ENCODE data around the gene RBBP8NL.
"Not testable (repeated sequence)": the region's sequence is repeated elsewhere in the genome, so short reads cannot be mapped to it uniquely, and the experiment has no call there.

Gene RBBP8NL

DNA sequence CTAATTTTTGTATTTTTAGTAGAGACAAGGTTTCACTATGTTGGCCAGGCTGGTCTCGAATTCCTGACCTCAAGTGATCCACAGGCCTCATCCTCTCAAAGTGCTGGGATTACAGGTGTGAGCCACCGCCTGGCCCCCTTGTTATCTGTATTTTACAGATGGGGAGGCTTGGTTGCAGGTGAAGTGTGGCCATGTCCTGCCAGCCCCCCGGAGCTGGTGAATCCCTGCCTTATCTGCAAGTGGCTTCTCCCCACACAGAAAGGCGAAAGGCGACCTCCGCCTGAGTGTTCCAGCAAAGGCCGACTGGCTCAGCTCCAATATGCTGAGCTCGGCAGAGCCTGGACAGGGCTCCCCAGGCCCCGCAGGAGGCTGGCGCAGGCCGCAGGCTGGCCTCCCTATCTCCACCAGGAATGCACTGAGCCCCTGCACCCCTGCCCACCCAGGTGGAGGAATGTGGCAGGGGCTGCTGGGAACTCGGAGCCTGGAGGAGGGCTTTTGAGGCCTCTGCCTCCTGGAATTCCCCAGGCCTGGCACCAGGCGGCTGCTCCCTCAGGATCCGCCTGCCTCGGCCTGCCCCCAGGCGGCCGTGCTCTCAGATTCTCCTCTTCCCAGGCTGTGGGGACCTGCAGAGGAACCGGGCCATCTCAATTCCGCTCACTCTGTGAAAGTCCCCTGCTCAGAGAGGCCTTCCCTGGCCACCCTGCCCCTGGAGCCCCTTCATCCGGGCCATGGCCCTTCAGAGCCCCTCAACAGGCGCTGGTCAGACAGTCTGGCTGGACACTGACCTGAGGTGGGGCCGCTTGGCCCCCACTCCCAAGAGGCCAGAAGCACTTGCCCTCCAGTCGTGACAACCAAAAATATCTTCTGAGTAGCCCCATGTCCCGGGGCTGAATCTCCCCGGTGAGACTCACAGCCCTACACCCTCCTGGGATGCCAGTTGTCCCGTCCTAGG lies 51.0 kb downstream of the RBBP8NL start:
- no peak for DNase-seq (ENCODE audit: low spot score)

- no peak for DNase-seq (ENCODE audit: low spot score)
These were observed 52.8 kb downstream of the RBBP8NL start for GRCh38 chr20:62374331-62375152.

DNA sequence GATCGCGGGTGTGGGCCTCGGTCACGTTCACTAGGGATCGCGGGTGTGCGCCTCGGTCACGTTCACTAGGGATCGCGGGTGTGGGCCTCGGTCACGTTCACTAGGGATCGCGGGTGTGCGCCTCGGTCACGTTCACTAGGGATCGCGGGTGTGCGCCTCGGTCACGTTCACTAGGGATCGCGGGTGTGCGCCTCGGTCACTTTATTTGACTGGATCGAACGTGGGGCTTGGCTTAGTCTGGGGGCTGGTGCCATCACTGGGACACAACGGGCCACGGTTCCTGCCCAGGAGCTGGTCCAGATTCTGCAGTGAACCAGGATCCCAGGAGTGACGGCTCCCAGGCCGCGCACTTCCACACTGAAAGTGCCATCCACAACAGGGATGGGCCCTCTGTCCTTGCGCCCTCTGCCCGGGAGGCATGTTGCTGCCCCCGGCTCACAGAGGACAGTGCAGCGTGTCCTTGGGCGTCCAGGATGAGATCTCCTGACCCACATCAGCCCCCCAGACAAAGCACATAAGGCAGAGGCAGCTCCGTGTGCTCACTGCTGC lies 53.6 kb downstream of the RBBP8NL start:
- not testable (repeated sequence) for DNase-seq (ENCODE audit: low spot score)

- DNase-seq (ENCODE audit: low spot score): no peak
These were observed 55.0 kb downstream of the RBBP8NL start for GRCh38 chr20:62372042-62372993.

- no peak for DNase-seq (ENCODE audit: low spot score)
These were observed 55.7 kb downstream of the RBBP8NL start for GRCh38 chr20:62371588-62372041.

- no peak for DNase-seq (ENCODE audit: low spot score)
These were observed 56.3 kb downstream of the RBBP8NL start for GRCh38 chr20:62370807-62371587.

DNA sequence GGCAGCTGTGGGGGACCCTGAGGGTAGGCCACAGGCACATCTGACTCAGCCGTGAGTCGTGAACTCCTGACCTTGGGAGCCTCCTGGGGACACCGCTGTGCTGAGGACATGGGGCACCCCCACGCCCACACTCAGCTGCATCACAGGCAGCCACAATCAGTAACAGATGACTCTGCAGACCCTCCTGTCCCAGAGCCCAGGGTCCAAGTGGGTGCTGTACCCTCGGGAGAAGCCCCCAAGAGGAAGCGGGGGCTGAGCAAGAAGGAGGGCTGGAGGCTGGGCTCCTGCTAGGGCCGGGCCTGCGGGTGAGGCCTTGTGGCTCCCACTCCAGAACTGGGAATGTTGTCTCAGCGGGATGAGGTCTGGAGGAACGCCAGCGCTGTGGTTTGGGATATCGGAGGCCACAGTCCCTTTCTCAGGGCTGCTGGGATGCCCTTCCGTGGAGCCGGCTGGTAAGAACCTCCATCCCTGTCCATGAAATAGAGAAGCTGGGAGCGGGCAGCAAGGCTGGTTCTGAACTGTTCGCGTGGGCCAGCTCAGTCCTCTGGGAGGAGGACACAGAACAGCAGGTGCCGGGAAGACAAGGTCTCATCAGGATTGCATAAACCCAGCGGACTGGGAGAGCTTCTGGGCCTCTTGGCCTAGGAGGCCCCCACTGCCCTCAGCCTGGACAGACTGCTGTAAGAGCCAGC lies 57.1 kb downstream of the RBBP8NL start:
- DNase-seq (ENCODE audit: low spot score): peak; percentile 96

DNA sequence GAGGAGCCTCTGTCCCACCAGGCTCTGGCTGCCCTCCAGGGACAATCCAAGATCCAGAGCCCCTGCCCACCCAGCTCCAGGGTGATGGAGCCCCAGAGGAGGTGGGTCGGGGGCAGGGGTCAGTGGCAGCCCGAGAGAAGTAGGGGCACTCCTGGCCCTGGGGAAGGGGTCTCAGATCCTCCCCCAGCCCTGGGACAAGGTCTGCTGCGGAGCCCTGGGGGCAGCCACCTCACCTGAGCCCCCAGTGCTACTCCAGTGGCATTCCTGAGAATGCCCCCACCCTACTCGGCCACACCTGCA lies 57.6 kb downstream of the RBBP8NL start:
- DNase-seq (ENCODE audit: low spot score): no peak

GRCh38 chr20:62368976-62369814 lies 58.1 kb downstream of the RBBP8NL start:
- DNase-seq (ENCODE audit: low spot score): peak; percentile 81

DNA sequence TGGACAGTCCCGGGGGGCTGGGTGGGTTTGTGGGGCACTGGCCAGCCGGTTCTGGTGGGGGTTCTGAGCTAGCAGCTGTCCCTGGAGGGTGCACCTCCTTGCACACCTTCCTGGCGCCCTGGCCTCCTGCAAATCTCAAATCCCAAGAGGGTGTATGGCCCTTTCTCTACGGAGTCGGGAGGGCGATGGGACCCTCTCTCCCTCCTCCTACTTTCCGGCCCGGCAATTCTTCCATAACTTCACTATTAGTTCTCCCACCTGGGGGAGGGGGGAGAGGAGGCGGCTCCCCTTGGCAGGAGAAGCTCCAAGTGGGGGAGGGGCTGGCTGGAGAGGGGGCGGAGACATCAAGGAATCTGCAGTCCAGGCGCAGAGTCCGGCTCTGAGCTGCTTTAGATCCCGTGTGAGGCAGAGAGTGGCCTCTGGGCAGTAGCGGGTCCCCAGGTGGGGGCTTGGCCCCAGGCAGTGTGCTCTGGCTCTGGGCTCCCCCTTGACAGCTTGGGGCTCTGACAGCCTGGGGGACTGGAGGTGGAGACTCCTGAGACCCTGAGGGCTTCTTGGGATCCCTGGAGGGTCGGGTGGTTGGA lies 58.9 kb downstream of the RBBP8NL start:
- no peak for DNase-seq (ENCODE audit: low spot score)

DNA sequence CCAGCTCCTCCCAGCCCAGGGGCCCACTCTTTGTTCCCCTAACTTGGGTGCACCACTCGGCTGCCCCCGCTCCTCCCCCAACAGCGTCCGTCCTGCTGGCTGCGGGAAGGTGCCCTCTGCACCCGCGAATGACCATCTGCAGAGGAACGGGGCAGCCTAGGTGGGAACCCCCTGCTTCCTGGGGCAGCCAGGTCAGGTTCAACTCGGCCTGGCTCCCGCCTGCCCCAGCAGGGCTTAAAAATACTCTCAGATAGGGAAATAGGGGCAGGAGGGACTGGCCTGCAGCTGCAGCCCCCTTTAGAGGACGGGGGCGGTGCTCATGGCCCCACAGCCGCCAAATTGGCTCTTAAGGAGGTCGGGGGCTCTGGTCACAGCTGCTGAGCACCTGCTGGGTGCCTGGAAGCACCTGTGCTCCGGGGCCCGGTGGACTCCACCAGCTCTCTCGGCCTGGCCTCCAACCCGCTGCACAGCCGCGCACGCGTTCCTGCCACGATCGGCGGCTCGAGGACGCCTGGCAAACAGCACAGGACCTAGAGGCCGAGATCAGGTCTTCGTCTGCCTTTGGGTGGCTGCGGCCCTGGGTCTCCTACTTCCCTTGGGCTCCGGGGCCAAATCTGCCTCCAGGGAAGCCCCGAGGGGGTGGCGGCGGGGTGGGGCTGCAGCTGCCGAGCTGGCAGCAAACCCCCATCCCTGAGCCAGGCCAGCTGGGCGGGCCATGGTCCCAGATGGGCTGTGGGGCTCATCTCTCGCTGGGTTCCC lies 59.5 kb downstream of the RBBP8NL start:
- DNase-seq (ENCODE audit: low spot score): no peak

GRCh38 chr20:62367136-62367632 lies 60.2 kb downstream of the RBBP8NL start, which contains the start of gene LAMA5:
LAMA5 (minus strand) TSS chr20:62367312; CDS start chr20:62367245, 67 bp downstream.
- DNase-seq (ENCODE audit: low spot score): peak; percentile 75

- no peak for DNase-seq (ENCODE audit: low spot score)
These were observed 60.8 kb downstream of the RBBP8NL start for GRCh38 chr20:62366370-62367135.

DNA sequence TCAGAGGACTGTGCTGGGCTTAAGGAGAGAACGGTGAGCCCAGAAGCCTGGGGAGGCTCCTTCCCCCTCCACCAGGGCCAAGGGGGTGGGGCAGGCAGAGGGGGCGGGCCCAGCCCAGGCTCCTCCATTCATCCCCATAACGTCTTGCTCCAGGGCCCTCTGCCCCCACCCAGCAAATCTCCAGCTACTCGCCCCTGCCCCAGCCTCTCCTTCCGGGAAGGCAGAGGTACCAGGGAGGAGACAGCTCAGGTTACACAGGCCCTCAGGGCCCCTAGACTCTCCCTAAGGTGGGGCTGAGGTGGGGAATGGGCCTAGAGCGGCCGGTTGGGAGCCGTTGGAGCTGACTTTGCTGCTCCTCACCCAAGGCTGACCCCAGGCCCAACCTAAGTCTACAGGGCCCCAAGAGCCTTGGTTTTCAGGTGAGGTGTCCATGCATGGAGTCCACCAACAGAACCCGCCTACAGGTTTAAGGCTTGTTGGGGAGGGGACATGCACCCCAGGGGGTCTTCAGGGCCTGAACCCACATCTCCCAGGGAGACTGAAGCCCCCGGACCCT lies 61.4 kb downstream of the RBBP8NL start:
- no peak for DNase-seq (ENCODE audit: low spot score)

GRCh38 chr20:62364911-62365736 lies 62.2 kb downstream of the RBBP8NL start:
- no peak for DNase-seq (ENCODE audit: low spot score)
